ENCODE results near the gene PTPRN2. TPM values are rescaled to one million over a fixed set of nuclear protein-coding genes. Genes with fewer than 3 reads are reported as not detected.

The PTPRN2 gene
- total RNA-seq, 1 donor from 2014 or later = 2.4 TPM

DNA sequence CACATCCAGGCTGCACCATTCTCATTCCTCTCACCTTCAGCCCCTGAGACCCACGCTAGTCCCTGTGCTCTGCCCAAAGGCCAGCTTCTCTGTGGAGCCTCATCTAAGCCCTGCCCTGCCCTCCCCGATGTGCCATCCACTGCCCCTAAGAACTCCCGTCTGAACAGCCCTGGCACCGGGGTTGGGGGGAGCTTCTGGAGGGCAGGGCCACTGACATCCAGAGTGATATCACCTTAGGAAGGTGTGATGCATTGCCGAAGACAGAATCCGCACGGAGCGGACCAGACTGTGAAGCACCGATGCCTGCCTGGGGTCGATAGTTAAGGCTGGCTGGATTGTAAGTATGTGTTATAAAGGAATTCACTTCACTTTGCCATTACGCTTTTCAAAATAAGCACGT lies 511.0 kb downstream of the PTPRN2 start:
- DNase-seq (ENCODE audit: low read depth in 2 of 2) = no peak

DNA sequence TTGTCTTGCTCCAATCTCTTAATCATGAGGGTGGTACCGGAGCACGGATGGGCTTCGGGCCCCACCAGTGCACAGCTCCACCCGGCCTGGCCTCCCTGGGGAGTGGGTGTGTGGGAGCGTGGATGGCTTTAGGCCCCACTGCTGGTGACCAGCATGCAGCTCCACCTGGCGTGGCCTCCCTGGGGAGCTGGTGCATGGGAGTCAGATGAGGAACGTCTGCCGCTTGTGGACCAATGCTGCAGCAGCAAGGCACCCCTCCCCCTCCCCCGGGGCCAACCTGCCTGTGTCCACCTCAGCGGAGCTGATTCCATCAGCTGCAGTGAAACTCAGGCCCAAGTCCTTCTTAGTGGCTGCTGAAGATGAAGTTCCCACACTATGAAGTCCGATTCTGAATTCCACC lies 511.4 kb downstream of the PTPRN2 start:
- no peak for DNase-seq (ENCODE audit: low read depth in 2 of 2)

DNA sequence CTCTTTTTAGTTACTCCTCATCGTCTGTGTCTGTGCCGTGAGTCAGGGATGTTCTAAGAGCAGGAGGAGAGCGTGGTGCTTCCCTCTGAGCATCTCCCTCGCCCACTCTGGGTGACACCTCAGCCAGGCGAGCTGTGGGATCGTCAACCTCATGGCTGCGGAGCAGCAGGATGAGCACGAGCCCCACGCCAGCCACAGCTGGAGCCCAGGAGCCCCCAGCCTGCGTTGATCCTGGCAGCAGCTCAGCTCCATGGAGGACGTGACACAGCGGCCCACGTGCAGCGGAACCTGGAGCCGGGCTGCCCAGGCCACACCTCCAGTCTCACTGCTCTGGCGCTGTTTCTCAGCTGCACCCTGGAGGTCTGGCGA lies 512.0 kb downstream of the PTPRN2 start:
- no peak for DNase-seq (ENCODE audit: low read depth in 2 of 2)

DNA sequence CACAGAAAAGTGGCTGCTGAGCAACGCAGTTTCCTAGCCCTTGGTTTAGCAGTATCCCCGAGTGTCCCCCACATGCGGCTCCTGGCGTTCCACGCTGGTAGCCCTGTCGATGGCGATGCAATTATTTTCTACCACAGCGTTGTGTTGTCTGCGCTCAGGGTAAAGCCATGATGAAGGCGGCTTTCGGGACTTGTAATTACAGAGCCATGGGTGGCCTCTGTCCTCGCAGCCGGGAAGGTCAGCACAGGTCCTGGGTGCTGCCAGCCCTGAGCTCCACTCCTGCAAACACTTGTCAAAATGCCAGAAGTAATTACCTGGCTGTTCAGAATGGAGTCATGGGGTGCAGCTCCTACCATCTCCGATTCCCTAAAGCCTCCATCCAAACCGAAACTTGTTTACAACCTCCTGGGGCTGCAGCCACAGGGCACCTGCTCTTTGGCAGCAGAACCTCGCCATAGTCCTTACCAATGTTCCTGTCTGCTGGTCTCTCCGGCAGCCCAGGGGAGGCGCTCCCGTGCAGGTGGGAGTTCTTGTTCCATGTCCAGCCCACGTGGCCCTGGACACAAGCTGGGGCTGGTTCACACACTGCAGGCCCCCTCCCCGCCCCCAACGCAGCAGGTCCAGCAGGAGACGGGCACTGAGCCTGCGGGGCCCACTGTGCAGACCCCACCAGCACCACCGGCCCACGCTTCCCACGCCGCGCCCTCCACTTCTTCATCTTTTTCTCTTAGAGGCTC lies 512.6 kb downstream of the PTPRN2 start:
- no peak for DNase-seq (ENCODE audit: low read depth in 2 of 2)

DNA sequence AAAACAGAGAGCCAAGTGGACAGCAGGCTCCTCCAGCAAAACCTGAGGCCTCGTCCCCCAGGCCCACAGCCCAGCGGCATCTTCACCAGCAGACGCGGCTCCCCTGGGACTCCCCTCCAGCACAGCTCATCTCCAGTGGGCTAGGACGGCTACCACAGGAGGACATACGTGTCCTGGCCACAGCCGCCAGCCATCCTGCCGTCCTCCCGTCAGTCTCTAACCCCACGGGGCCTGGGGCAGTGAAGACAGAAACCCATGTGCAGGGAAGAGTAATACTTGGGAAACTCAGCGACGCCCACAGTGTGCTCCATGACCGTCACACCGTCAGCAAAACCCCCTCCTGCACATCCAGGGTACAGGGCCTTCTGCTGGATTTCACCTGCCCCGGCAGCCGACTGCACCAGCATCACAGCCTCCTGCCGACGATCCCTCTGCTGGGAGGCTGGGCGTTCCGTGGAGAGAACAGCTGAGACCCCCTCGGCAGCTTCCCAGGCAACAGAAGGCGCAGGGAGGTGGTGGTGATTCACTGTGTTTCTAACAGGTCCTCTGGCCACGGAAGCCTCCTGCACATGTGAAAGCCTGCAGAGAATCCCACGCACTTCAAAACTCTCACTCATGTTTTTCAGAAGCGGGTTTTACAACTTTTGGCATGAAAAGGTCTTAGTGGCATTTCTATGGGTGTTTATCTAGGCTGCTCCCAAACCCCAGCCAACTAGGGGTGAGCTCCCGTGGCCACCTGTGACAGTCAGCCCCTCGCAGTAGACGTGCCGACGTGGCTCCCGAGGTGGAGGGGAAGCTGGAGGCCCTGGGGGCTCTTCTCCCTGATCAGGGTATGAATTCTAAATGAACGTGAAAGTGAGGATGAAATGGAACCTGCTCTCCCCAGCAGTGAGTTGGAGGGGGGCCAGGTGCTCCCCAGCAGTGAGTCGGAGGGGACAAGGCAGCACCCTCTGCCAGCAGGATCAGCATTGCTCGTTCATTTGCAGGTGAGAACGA lies 513.5 kb downstream of the PTPRN2 start:
- no peak for DNase-seq (ENCODE audit: low read depth in 2 of 2)

DNA sequence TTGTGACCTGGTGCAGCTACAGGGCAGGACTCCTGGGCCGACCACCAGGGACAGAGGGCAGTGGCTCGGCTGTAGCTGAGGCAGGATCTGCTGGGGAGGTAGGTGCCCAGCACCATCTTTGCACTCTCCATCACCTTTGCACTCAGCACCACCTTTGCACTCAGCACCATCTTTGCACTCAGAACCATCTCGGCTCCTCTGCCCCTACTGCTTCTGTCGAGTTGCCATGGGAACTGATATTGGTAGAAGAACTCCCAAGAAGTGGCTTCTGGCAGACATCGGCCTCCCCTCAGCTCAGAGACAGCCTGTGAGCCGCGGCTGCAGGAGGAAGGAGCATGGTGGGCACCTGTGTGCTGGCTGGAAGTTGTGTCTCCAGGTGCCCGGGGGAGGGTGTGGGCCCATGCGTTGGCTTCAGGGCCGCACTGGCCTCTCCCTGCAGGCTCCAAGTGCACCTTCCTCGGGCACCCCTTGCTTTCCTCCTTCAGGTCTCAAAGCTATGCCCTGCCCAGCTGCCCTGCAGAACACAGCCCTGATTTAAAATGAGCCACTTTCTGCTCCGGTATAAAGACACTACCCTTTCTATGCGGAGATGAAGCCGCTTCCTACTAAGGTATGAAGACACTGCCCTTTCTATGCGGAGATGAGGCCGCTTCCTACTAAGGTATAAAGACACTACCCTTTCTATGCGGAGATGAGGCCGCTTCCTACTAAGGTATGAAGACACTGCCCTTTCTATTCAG lies 514.5 kb downstream of the PTPRN2 start:
- DNase-seq (ENCODE audit: low read depth in 2 of 2) = no peak

DNA sequence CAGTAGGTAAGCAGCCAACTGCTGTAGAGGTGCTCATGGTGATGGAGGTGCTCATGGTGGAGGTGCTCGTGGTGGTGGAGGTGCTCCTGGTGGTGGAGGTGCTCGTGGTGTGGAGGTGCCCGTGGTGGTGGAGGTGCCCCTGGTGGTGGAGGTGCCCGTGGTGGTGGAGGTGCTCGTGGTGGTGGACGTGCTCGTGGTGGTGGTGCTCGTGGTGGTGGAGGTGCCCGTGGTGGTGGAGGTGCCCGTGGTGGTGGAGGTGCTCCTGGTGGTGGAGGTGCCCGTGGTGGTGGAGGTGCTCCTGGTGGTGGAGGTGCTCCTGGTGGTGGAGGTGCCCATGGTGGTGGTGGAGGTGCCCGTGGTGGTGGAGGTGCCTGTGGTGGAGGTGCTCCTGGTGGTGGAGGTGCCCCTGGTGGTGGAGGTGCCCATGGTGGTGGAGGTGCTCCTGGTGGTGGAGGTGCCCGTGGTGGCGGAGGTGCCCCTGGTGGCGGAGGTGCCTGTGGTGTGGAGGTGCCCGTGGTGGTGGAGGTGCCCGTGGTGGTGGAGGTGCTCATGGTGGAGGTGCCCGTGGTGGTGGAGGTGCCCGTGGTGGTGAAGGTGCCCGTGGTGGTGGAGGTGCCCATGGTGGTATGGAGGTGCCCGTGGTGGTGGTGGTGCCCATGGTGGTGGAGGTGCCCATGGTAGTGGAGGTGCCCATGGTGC lies 517.3 kb downstream of the PTPRN2 start:
- no peak for DNase-seq (ENCODE audit: low read depth in 2 of 2)

DNA sequence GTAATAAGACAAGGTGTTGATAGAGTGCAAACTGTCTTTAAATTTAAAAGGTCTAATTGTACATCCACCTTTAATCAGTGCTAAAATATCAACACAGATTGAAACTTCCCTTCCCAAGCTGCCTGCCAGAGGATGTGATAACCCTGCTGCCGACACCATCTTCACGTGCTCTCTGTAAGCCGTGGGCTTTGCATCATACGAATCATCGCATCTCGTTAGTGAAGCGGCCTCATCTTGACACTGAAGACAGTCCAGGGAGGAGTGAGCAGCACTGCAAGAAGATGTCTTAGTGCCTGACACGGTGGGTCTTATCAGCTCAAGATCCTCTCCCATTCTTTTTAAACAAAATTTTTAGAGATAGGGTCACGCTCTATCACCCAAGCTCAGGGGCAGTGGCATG lies 518.8 kb downstream of the PTPRN2 start:
- DNase-seq (ENCODE audit: low read depth in 2 of 2) = no peak

DNA sequence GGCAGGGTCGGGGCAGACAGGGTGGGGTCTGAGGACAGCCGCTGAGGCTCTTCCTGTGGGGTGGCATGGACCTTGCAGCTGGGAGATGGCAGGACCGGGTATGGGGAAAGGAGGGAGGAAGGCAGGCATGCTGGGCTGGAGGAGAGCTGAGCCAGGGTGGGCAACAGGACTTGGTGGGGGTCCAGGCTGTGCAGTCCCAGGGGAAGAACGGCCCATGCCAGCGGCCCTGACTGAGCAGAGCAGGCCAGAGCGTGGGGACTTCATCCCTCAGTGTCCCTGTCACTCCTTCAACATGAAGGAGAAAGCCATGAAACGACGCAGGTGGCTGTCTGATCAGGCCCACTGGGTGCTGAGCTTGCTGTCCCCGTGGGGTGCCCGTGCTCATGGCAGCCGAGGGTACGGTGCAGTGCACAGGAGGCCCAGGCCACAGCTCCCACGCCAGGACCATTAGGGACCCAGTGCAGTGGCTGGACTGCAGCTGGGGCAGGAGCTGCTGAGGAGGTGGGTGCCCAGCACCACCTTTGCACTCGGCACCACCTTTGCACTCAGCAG lies 519.6 kb downstream of the PTPRN2 start:
- DNase-seq (ENCODE audit: low read depth in 2 of 2) = no peak

DNA sequence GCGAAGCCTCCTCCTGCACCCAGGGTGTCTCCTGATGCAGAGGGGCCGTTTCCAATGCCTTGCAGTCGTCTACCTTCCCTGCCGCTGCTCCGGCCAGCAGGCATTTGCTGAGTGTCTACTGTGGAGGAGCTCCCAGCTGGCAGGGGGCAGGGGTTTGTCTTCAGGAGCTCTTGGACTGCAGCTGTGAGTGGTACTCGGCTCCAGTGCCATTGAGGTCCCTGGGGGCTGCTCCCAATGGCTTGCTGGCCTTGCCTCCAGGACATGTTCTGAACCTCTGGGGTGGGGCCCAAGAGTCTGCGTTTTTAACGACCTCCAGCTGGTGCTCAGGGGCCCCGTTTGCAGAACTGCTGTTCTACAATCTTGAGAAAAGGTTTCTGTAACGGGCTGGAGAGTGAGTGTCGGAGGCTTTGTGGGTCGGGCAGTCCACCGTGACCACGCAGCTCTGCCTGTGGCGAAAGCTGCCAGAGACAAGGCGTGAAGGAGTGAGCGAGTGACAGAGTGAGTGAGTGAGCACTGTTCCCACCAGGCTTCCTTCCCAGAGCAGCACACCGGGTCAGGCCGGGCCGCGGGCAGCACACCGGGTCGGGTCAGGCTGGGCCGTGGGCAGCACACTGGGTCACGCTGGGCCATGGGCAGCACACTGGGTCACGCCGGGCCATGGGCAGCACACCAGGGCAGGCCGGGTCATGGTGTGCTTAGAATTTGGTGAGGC lies 520.2 kb downstream of the PTPRN2 start:
- no peak for DNase-seq (ENCODE audit: low read depth in 2 of 2)

DNA sequence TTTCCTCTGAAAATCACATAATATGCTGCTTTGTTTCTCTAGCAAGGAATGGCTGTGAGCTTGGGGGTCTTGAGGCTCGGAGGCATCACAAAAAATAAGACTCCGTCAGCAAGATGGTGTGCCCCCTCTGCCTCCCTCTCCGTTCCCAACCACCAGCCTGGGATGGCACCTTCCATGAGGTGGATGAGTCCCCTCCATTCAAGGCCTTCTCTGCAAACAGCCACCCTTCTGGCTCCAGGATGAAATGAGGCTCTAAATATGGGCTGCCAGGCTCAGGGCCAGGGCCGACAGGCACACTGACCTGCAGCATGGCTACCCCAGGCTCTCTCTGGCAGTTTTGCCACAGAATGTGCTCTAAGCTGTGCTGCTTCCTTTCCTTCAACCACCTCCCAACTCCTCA lies 521.5 kb downstream of the PTPRN2 start:
- DNase-seq (ENCODE audit: low read depth in 2 of 2) = no peak

DNA sequence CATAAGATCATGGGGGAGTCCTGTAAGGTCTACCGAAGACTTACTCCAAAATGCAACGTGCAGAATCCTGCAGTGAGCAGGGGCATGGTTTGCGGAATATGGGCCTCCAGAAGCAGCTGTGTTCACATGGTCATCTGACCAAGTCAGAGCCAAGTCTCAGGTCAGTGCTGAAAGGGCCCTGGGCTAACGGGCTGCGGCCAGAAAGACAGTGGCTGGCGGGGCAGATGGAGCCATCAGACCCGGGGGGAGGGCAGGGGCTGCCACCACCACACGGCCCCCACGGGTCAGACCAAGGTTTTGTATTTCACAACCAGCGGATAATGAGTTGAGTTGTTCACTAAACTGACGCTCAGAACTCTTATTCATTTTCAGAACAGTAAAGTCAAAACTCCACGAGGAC lies 522.3 kb downstream of the PTPRN2 start:
- no peak for DNase-seq (ENCODE audit: low read depth in 2 of 2)

DNA sequence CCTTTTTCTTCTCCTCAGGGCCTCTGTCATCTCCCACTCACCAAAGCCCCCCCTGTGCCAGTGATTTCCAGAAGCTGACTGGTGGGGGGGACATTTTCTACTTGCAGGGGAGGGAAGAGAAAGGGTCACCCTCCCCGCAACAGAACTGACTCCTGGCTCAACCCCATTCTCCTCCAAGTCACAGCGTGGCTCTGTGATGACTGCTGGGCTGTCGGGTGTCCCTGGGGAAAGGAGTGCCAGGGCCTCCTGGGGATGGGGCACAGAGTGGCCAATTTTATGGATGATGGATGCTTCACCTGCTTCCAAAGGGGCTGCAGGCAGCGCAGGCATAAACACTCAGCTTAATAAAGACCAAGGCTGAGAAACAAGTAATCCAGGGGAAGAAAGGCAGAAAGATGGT lies 523.0 kb downstream of the PTPRN2 start:
- DNase-seq (ENCODE audit: low read depth in 2 of 2) = no peak

DNA sequence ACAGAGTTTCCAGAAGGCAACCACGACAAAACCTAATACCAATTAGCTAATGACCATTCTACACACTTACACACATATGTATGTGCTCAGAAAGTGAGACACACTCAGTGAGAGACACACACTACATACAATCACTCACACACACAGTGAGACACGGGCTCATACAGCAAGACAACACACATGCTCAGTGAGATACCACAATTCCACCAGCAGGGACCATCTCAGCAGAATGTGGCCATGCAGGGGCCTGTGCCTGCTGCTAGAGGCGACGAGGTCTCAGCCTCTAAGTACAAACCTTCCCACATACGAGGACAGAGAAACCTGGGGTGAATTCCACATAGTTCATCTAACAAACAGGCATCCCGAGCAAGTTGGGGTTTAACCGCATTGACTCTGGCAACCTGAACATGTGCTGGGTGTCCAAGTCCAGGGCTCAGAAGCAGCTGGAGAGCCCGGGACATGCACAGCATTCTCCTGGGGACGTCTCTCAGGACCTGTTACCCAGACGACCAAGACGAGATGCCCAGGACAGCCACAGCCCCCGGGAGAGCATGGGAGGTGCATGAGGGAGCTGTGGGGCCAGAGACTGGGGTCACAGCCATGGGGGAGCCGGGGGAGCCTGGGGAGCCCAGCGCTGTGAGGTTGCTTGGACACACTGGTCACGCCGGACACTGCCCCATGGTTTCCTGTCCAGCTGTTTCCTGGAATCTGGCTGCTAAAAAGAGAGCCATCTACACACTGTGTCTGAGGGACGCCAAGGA lies 523.6 kb downstream of the PTPRN2 start:
- no peak for DNase-seq (ENCODE audit: low read depth in 2 of 2)

DNA sequence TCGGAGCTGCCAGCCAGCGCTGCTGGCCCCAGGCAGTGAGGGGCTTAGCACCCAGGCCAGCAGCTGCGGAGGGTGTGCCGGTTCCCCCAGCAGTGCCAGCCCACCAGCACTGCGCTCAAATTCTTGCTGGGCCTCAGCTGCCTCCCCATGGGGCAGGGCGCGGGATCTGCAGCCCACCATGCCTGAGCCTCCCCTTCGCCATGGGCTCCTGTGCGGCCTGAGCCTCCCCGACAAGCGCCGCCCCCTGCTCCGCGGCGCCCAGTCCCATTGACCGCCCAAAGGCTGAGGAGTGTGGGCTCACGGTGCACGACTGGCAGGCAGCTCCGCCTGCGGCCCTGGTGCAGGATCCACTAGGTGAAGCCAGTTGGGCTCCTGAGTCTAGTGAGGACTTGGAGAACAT lies 525.0 kb downstream of the PTPRN2 start:
- no peak for DNase-seq (ENCODE audit: low read depth in 2 of 2)

DNA sequence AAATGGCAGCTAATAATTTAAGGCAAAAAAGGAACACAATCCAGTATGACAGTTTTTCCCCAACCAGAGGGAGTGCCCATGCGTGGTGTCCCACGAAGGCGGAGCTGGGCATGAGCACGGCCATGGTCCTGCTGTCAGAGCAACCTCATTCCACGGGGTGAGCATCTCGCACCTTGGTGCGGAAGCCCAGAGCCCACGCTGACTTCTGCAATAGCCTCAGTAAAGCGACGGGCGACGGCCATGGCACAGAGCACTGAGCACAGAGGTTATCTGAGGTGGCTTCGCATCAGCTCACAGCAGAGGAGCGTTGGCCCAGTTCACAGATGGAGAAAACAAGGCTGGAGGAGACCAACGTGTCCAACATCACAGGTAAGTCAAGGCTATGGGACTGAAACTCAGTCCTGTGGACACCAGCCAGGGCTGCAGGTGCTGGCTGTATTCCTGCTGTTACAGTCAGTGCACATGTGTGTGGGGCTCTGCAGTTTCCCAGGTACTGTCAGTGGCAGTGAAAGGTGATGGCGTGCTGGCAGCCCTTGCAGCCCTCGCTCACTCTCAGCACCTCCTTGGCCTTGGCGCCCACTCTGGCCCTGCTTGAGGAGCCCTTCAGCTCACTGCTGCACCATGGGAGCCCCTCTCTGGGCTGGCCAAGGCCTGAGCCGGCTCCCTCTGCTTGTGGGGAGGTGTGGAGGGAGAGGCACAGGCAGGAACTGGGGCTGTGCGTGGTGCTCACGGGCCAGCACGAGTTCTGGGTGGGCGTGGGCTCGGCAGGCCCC lies 525.6 kb downstream of the PTPRN2 start:
- no peak for DNase-seq (ENCODE audit: low read depth in 2 of 2)

DNA sequence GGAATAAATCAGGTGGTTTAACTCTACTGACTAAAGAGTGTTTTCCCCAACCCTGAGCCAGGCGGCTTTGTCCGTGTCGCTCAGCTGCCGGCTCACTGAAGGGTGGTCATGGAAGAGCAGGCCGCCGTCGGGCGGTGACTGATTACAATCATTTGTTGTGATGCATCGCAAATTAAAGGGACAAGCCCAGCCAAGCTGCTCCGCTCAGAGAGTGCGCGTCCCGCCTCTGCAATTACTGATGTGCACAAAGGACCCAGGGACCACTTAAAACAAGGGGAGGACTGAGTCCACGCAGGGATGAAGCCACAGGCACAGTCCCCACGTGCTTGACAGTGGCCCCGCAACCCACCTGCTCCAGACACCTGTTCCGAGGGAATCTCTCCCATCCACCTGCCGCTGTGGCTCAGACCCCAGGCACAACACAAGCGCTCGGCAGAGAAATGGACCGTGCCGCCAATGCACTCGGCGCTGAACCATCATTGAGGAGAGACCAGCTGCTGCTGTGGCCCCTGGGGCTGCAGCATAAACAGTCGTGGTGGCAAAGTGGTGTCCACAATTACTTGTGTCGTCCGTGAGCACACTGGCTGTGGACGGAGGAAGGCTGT lies 526.5 kb downstream of the PTPRN2 start:
- no peak for DNase-seq (ENCODE audit: low read depth in 2 of 2)

DNA sequence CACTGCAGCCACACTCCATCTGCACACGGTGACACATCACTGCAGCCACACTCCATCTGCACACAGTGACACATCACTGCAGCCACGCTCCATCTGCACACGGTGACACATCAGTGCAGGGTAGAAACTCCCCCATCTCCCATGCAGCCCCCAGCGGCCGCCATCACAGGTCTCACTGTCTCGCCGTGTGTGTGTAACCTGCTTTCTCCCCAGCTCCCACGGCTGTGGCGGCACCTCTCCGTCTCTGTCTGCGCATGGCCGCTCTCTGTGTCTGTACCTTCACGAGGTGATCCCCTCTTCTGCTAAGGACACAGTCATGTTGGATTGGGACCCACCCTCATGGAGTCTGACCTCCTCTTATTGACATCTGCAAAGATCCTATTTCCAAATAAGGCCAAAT lies 527.4 kb downstream of the PTPRN2 start:
- no peak for DNase-seq (ENCODE audit: low read depth in 2 of 2)

DNA sequence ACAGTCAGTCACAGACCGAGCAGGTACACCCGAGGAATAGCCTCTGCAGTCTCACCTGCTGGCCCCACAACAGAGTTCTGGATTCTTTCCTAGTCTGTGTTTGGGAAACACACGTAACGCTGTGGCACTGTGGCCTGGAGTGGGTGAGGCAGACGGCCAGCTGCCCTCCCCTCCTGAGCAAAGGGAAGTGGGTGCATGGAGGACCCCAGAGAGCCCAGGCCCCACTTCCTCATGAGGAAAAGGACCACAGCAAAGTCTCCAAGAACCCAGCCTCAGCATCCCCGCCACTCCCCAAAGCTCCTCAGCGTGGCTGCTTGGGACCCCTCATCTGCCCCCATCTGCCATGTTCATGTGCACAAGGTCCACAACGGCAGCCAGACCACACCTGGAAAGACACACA lies 530.2 kb downstream of the PTPRN2 start:
- no peak for DNase-seq (ENCODE audit: low read depth in 2 of 2)
